Hematopoietic multipotent progenitor cell treated with erythropoietin and hydrocortisone succinate and interleukin-3 and kit ligand, for 15 days (in vitro differentiated cells): ENCODE results near the gene TCF4.

ENCODE experiments used
- DNase-seq: peaks from one replicate; pipeline ENCODE4 v3.0.0-alpha.2; 2015; ENCODE audit warnings: low spot score

TCF4 gene

GRCh38 chr18:55585920-55586561 lies 2.0 kb downstream of the TCF4 start:
- DNase-seq, result no peak

- DNase-seq, result no peak
These were observed 2.7 kb downstream of the TCF4 start for GRCh38 chr18:55585065-55585919.

- no peak for DNase-seq
These were observed 3.8 kb downstream of the TCF4 start for GRCh38 chr18:55584201-55584600.

- DNase-seq, result no peak
These were observed 5.7 kb downstream of the TCF4 start for GRCh38 chr18:55582325-55582724.

GRCh38 chr18:55579501-55580270 lies 8.3 kb downstream of the TCF4 start:
- no peak for DNase-seq

GRCh38 chr18:55577812-55578539 lies 10.0 kb downstream of the TCF4 start:
- DNase-seq, result no peak

- DNase-seq, result no peak
These were observed 12.0 kb downstream of the TCF4 start for GRCh38 chr18:55576001-55576400.

- no peak for DNase-seq
These were observed 12.9 kb downstream of the TCF4 start for GRCh38 chr18:55575066-55575465.

- DNase-seq, result no peak
These were observed 14.6 kb downstream of the TCF4 start for GRCh38 chr18:55573386-55573785.

GRCh38 chr18:55570966-55571365 lies 17.0 kb downstream of the TCF4 start:
- DNase-seq, result no peak

GRCh38 chr18:55566456-55566935 lies 21.5 kb downstream of the TCF4 start:
- DNase-seq, result no peak

GRCh38 chr18:55559739-55560138 lies 28.3 kb downstream of the TCF4 start:
- DNase-seq, result no peak

- no peak for DNase-seq
These were observed 30.8 kb downstream of the TCF4 start for GRCh38 chr18:55557211-55557610.

GRCh38 chr18:55555395-55556027 lies 32.5 kb downstream of the TCF4 start:
- DNase-seq, result no peak

GRCh38 chr18:55552526-55553189 lies 35.3 kb downstream of the TCF4 start:
- no peak for DNase-seq

GRCh38 chr18:55551227-55551626 lies 36.8 kb downstream of the TCF4 start:
- no peak for DNase-seq

GRCh38 chr18:55550471-55550870 lies 37.5 kb downstream of the TCF4 start:
- DNase-seq, result no peak

- no peak for DNase-seq
These were observed 38.4 kb downstream of the TCF4 start for GRCh38 chr18:55549474-55550104.

GRCh38 chr18:55547705-55548056 lies 40.3 kb downstream of the TCF4 start:
- no peak for DNase-seq
